Lower leg skin (tissue), 3 donors: ENCODE results near the gene MMD.

Source experiments
- CTCF ChIP-seq, 3 donors: fragments of 450-650 bp; IDR thresholded peaks; one replicate each; pipeline ENCODE4 v1.5.1; 2016; ENCODE audit warnings: antibody characterized with exemption in 3 of 3, mild to moderate bottlenecking in 3 of 3, moderate library complexity in 2 of 3
- POLR2A ChIP-seq, 2 donors: fragments of 450-650 bp; IDR thresholded peaks; one replicate each; pipeline ENCODE4 v1.6.1; 2016 to 2017; ENCODE audit warnings: antibody characterized with exemption in 2 of 2, mild to moderate bottlenecking in 1 of 2, moderate library complexity in 1 of 2

- TF ChIP-seq CTCF (IDR thresholded peaks at IDR 0.05) (no peak), POLR2A (IDR thresholded peaks at IDR 0.05) (no peak)
Observed at GRCh38 chr17:55453839-55454557, 32.4 kb upstream of the MMD start.
